SKM-1 treated with dmso at 0.1 percent for 144 hours (cell line): ENCODE measurements around the gene GCSH.

Experiments
- DNase-seq: peaks from one replicate; lab custom pipeline; 2025; ENCODE audit not compliant: unreplicated experiment; lab: John Stamatoyannopoulos, UW

The GCSH gene

GRCh38 chr16:81105946-81106345 is 9.8 kb upstream of the GCSH start:
- DNase-seq: no peak

- DNase-seq: no peak
Observed at GRCh38 chr16:81101702-81102101, 5.5 kb upstream of the GCSH start.

GRCh38 chr16:81099958-81100357 is 3.8 kb upstream of the GCSH start:
- DNase-seq: no peak

- no peak for DNase-seq
Observed at GRCh38 chr16:81097230-81097629, 1.0 kb upstream of the GCSH start.

GRCh38 chr16:81096715-81097208 is 567 bp upstream of the GCSH start:
- no peak for DNase-seq

- DNase-seq: no peak
Observed at GRCh38 chr16:81095653-81095952, 592 bp downstream of the GCSH start.

- DNase-seq: no peak
Observed at GRCh38 chr16:81094771-81095251, 1.4 kb downstream of the GCSH start.

GRCh38 chr16:81088836-81089235 is 7.4 kb downstream of the GCSH start:
- DNase-seq: no peak

- no peak for DNase-seq
Observed at GRCh38 chr16:81081014-81081413, 15.2 kb downstream of the GCSH start.

- no peak for DNase-seq
Observed at GRCh38 chr16:81080233-81080632, 16.0 kb downstream of the GCSH start.

GRCh38 chr16:81077076-81077940 is 18.9 kb downstream of the GCSH start, which contains the start of gene C16orf46:
C16orf46 (minus strand) TSS chr16:81077238; CDS start chr16:81063955, 13,283 bp downstream.
- DNase-seq: peak; percentile 85

GRCh38 chr16:81076566-81077075 is 19.6 kb downstream of the GCSH start:
- DNase-seq: peak; percentile 79

- DNase-seq: no peak
Observed at GRCh38 chr16:81073560-81074330, 22.4 kb downstream of the GCSH start.

- no peak for DNase-seq
Observed at GRCh38 chr16:81071805-81072204, 24.4 kb downstream of the GCSH start.

GRCh38 chr16:81070979-81071378 is 25.2 kb downstream of the GCSH start:
- DNase-seq: no peak

- no peak for DNase-seq
Observed at GRCh38 chr16:81069063-81069462, 27.1 kb downstream of the GCSH start.

- DNase-seq: no peak
Observed at GRCh38 chr16:81067166-81067565, 29.0 kb downstream of the GCSH start.

- DNase-seq: no peak
Observed at GRCh38 chr16:81066681-81067080, 29.5 kb downstream of the GCSH start.

- no peak for DNase-seq
Observed at GRCh38 chr16:81061871-81062608, 34.2 kb downstream of the GCSH start.

- no peak for DNase-seq
Observed at GRCh38 chr16:81061307-81061640, 34.9 kb downstream of the GCSH start.
